Omental fat pad (tissue), 4 donors: ENCODE measurements around the gene MCC. TPM values are rescaled to one million over a fixed set of nuclear protein-coding genes. Genes with fewer than 3 reads are reported as not detected.

Experiments
- ATAC-seq: fragments of 150-250 bp; one replicate; pipeline ENCODE4 v1.9.1; 2016; ENCODE audit warnings: mild to moderate bottlenecking, moderate library complexity; ENCODE audit not compliant: low FRiP score
- DNase-seq: peaks from one replicate; pipeline ENCODE4 v3.0.0-alpha.2; 2019; ENCODE audit warnings: low spot score
- total RNA-seq, 4 donors: library from RNA; depleted of rRNA; stranded (reverse); fragments of >200 nt; gene quantifications; one replicate each; pipeline ENCODE4 v1.1.0, GENCODE V29; 2016
- TF ChIP-seq, protein P1 (sequence below), 3 donors: fragments of 450-650 bp; IDR thresholded peaks; one replicate each; pipeline ENCODE4 v1.5.1; 2016 to 2017; ENCODE audit warnings: antibody characterized with exemption in 3 of 3, mild to moderate bottlenecking in 3 of 3, moderate library complexity in 2 of 3

MCC gene
- total RNA-seq, 4 donors from 2014 or later = 32.8 to 56.3 (median 44.4) TPM

DNA sequence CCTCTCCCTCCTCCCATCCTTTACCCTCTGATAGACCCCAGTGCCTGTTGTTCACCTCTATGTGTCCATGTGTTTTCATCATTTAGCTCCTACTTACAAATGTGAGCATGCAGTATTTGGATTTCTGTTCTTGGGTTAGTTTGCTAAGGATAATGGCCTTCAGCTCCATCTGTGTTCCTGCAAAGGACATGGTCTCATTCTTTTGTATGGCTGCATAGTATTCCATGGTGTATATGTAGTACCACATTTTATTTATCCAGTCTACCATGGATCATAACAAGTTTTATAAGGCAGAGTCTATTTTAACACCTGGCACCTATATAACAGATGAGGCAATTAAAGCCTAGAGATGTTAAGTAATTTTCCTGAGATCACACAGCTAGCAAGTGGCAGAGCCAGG lies 32.6 kb upstream of the MCC start:
- no peak for ATAC-seq
- no peak for DNase-seq
- TF ChIP-seq, protein P1, sequence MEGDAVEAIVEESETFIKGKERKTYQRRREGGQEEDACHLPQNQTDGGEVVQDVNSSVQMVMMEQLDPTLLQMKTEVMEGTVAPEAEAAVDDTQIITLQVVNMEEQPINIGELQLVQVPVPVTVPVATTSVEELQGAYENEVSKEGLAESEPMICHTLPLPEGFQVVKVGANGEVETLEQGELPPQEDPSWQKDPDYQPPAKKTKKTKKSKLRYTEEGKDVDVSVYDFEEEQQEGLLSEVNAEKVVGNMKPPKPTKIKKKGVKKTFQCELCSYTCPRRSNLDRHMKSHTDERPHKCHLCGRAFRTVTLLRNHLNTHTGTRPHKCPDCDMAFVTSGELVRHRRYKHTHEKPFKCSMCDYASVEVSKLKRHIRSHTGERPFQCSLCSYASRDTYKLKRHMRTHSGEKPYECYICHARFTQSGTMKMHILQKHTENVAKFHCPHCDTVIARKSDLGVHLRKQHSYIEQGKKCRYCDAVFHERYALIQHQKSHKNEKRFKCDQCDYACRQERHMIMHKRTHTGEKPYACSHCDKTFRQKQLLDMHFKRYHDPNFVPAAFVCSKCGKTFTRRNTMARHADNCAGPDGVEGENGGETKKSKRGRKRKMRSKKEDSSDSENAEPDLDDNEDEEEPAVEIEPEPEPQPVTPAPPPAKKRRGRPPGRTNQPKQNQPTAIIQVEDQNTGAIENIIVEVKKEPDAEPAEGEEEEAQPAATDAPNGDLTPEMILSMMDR (IDR thresholded peaks at IDR 0.05) = no peak

DNA sequence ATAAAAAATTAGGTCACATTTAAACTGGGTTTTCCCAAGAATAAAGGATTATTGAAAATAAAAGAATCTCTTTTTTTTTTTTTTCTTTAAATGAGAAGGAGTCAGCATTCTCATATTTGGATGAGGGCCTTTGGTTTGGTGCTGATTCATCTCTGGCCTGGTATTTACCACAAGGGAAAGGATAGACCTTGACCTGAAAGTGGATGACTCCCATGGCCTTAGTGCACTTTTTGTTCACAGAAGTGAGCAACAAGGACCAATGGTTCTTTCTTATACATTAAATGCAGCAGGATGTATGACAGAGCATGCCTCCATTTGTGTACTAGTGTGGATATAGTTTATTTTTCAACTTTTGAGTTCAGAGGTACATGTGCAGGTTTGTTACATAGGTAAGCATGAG lies 32.2 kb upstream of the MCC start:
- TF ChIP-seq, protein P1 (IDR thresholded peaks at IDR 0.05) = no peak
- no peak for DNase-seq
- ATAC-seq = no peak

DNA sequence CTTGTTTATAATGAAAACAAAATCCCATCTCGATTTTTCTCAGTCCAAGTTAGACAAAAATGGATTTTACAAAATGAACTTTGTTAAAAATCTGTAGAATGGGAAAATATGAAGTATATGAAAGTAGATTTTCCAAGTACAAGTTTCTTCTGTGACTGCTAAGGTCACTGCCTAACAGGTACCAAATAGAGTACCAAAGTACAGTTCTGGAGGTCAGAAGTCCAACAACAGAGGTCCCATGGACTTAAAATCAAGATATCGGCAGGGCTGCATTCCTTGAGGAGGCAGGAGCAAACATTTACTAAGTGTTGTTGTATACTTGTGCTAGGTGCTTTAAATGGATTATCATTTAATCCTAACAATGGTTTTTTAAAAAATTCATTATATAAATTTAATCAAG lies 31.2 kb upstream of the MCC start:
- DNase-seq (no peak), ATAC-seq (no peak)
- TF ChIP-seq, protein P1 (IDR thresholded peaks at IDR 0.05) = no peak

DNA sequence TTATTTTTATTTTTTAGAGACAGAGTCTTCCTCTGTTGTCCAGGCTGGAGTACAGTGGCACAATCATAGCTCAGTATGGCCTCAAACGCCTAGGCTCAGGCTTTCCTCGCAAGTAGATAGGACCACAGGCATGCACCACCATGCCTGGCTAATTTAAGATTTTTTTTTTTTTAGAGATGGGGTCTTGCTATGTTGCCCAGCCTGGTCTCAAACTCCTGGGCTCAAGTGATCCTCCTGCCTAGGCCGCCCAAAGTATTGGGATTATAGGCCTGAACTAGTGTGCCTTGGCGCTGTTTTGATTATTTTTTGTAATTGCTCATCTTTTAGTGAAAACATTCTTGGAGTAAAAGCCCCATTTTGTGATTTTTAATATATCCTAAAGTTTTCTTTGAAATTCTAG lies 30.6 kb upstream of the MCC start:
- DNase-seq = no peak
- ATAC-seq = no peak
- TF ChIP-seq, protein P1 (IDR thresholded peaks at IDR 0.05) = no peak

DNA sequence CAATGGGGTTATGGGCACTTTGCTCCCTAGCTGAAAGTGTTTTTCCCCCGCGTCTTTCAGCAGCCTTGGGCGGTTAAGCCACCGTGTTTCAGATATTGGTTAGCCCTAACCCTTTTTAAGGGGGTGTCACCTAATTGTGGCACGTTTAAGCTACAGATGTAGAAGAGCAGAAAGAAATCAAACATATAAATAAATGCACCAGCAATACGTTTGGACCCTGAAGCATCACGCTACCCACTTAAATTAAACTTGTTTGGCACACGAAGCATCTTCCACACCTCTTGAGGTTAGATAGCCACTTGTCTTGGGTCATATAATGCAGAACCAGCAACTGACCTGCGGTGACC lies 26.0 kb upstream of the MCC start:
- TF ChIP-seq, protein P1 (IDR thresholded peaks at IDR 0.05) = no peak
- ATAC-seq (no peak), DNase-seq (no peak)

DNA sequence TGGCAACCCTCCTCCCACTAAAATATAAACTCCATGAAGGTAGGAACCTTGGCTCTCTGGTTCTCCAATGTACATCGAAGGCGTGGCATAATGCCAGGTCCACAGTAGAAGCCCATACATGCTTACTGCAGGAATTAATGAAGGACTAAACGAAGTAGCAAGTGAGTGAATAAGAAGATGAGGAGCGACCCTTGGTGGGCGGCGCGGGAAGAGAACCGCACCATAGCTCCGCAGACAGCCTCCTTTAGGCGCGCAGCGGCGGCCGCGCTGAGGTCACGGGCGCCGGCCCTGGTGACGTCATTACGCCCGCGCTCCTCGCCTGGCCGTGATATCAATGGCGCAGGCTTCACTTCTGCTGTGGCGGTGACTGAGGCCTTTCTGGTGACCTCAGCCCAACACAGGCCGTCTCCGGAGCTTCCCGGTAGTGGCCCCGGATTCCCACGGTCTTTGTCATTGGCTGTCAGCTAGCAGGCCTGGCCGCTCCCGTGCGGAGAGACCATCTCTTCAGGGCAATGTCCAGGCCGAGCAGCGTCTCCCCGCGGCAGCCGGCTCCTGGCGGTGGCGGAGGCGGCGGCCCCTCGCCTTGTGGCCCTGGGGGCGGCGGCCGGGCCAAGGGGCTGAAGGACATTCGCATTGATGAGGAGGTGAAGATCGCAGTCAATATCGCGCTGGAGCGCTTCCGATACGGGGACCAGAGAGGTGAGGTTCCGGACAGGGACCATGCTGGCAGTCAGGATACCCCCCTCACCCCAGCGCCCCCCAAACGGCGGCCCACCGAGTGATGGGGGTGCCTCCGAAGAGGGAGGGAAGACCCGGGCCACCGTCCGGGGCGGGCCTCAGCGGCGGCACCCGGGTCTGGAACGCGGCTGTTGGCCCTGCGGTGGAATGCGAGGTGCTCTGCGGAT lies 25.4 kb upstream of the MCC start, which contains the start of gene YTHDC2:
TSS of gene YTHDC2 (plus strand) at position 311 of the 905 bp plus-strand sequence. CDS start at position 513, 202 bp downstream.
- ATAC-seq (peak; percentile 95), DNase-seq (peak; percentile 62)
- TF ChIP-seq, protein P1 (IDR thresholded peaks at IDR 0.05) = no peak

DNA sequence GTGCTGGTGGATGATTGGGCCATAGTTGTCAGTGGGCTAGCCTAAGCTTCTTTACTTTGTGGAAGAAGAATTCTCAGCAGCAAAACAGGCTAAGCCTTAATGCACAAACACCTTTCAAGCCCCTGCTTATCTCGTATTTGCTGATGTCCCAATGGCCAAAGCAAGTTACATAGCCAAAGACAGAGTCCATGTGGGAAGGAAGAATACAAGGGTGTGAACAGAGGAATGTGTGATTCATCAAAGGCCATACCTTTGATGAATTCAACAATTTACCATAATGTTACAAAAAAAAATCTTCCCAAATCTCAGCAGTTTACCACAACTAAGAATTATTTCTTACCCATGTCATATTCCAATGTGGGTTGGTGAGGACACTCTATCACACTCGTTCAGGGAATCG lies 24.1 kb upstream of the MCC start:
- TF ChIP-seq, protein P1 (IDR thresholded peaks at IDR 0.05) = no peak
- DNase-seq (no peak), ATAC-seq (no peak)
